Stimulated activated CD8-positive, alpha-beta memory T cell treated with anti-CD3 and anti-CD28 coated beads, Interleukin-12 subunit alpha, Interleukin-12 subunit beta, amount 100 ng/mL, for 4 hours (primary cell): ENCODE data around the gene CEP112.
"Not testable (repeated sequence)": the region's sequence is repeated elsewhere in the genome, so short reads cannot be mapped to it uniquely, and the experiment has no call there.

Experiments
- DNase-seq: peaks from one replicate; pipeline ENCODE4 v3.0.0-alpha.2; 2020; ENCODE audit warnings: low read depth

Gene CEP112

GRCh38 chr17:65886315-65887245, 305.4 kb downstream of the CEP112 start:
- no peak for DNase-seq

DNA sequence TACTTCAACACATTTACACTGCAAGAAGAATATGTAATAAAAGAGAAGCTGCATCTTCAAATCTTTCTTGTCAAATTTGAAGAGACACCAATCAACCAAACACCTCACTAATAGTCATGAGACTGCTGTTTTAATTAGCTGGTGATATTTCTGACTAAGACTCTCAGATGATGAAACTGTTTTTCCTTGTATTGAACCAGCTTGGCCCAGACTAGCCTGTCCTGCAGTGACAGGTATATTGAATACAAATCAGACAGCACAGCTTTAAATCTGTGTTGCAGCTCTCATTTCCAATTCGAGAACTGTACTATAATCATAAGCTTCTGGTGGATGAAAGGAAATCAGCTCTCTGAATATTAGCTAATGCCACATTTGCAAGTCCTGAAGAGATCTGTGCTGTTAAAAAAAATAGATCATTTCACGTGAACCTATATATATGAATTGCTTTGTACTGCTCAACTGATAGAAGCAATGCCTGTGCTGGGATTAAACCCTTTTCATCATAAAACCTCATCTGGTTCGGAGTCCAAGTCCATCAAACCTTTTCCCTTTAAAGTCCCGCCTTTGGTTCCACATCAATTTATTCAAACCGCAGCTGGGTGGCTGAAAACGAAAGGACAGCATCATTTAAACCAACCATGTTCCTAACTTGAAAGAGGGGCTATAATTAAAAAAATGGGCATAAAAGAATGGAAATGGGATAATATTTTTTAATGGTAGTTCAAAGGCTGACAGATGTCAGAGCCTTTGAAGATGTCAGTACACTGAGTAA, 306.2 kb downstream of the CEP112 start:
- no peak for DNase-seq

GRCh38 chr17:65876985-65877384, 314.9 kb downstream of the CEP112 start:
- no peak for DNase-seq

DNA sequence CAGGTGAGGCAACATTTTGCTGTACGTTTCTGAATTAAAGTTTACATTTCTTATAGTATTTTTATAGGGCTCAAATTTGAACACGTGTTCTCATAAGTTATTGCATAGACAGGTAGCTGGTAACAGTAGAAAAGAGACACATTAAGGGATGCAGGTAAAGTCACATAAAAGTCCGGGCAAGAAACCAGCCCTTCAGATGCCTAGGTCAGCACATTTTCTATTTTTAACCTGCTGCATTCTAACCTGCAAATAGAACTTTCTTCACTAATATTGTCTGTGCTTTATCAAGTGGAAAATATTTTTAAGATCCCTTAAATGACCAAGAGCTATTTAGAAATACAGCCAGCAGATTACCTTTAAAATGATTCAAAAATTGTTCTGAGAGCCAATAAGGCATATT, 323.1 kb downstream of the CEP112 start:
- DNase-seq: no peak

DNA sequence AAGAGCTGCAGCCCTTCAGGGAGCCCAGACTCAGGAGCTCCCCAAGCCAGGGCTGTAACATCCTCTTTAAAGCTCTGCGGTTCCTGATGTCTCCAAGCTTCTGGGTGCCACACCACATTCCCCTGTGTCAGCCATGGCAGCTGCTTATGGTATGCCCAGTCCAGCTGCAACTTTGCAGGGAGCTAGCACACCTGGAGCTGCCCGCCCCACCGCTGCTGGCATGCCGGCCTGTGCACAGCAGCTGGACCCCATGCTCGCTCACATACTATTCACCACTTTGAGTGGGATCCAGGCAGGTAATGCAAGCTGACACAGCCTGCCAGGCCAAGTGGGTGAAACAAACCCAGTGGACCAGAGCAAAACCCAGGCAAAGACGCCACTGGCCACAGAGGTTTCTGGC, 324.9 kb downstream of the CEP112 start:
- DNase-seq: no peak

GRCh38 chr17:65865715-65866425, 326.1 kb downstream of the CEP112 start:
- no peak for DNase-seq

DNA sequence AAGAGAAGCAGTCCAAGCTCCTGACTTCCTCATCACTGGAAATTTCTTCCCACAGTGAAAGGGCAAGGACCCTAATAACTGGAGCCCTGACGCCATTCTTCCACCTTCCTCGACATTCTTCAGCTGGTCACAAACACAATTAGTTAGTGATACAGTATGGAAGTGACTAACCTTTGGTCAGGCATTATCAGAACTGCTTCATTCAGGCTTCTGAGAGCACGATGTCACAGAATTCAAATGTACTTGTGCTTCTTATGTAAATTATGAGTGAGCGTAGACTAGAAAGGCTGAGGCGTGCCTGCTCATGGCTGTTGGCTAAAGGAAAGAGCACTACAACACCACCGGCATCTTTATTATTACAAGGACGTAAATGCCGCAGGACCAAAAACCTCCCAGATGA, 327.5 kb downstream of the CEP112 start:
- DNase-seq: no peak

- no peak for DNase-seq
These were observed 334.2 kb downstream of the CEP112 start for GRCh38 chr17:65857718-65858117.

GRCh38 chr17:65856865-65857264, 335.1 kb downstream of the CEP112 start:
- no peak for DNase-seq

GRCh38 chr17:65855675-65856074, 336.3 kb downstream of the CEP112 start:
- DNase-seq: no peak

- DNase-seq: no peak
These were observed 336.7 kb downstream of the CEP112 start for GRCh38 chr17:65855245-65855644.

- no peak for DNase-seq
These were observed 338.1 kb downstream of the CEP112 start for GRCh38 chr17:65853816-65854215.

GRCh38 chr17:65852911-65853310, 339.0 kb downstream of the CEP112 start:
- no peak for DNase-seq

DNA sequence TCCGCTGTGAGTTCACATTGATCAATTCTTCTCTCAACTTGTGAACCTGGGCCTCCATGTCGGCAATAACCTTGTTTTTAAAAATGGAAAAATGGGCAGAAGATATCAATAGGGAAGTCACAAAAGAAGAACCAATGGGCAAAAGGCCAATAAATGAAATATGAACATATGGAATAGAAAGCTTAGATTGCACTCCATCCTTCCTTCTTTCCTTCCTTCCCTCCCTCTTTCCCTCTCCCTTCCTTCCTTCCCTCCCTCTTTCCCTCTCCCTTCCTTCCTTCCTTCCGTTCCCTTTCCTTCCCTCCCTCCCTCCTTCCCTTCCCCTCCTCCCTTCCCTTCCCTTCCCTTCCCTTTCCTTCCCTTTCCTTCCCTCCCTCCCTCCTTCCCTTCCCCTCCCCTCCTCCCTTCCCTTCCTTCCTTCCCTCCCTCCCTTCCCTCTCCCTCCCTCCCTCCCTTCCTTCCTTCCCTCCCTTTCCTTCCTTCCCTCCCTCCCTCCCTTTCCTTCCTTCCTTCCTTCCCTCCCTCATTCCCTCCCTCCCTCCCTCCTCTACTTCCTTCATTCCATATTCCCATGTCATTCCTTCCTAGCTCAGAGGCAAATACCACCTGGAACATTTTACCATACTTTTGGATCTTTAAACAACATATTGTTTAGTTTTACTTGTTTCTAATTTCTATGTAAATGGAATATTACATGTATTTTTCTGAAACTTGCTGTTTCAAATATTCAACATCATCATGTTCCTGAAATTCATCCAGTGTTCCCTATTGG, 339.8 kb downstream of the CEP112 start:
- no peak for DNase-seq

GRCh38 chr17:65850486-65850885, 341.4 kb downstream of the CEP112 start:
- DNase-seq: no peak

GRCh38 chr17:65848751-65849150, 343.2 kb downstream of the CEP112 start:
- no peak for DNase-seq

GRCh38 chr17:65841089-65841488, 350.8 kb downstream of the CEP112 start:
- DNase-seq: no peak

DNA sequence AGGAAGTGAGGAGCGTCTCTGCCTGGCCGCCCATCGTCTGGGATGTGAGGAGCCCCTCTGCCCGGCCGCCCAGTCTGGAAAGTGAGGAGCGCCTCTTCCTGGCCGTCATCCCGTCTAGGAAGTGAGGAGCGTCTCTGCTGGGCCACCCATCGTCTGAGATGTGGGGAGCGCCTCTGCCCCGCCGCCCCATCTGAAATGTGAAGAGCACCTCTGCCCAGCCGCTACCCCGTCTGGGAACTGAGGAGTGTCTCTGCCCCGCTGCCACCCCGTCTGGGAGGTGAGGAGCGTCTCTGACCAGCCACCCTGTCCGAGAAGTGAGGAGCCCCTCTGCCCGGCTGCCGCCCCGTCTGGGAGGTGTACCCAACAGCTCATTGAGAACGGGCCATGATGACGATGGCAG, 354.7 kb downstream of the CEP112 start:
- DNase-seq: not testable (repeated sequence)

GRCh38 chr17:65833214-65833613, 358.7 kb downstream of the CEP112 start:
- no peak for DNase-seq

DNA sequence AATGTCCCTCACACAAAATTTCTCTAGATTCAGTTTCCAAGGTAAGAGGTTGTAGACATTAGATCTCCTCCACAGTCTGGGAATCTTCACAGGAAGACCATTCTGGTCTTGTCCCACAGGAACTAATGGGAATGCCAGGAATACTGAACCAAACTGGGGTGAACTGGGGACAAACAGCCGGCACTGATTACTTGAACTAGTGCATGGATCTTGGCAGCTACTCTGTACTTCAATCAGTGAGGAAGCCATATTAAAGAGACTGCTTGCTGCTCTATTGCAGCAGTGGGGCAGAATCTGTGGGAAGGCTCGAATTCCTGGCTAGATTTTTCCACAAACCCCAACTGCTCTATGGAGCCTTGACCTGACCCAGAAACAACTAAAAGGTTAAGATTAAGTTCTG, 361.6 kb downstream of the CEP112 start:
- DNase-seq: no peak

- DNase-seq: not testable (repeated sequence)
These were observed 365.4 kb downstream of the CEP112 start for GRCh38 chr17:65826577-65826976.

DNA sequence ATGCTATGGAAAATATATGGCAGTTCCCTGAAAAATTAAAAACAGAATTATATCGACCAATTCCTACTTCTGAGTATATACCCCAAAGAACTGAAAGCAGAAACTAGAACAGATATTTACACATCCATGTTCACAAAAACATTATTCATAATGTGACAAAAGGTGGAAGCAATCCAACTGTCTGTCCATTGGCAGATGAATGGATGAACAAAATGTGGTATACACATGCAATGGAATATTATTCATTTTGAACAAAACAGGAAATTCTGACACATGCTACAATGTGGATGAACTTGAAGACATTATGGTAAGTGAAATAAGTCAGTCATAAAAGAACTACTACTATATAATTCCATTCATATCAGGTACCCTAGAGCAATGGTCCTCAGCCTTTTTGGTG, 367.0 kb downstream of the CEP112 start:
- DNase-seq: no peak
